ENCODE data around the gene CYP2W1. TPM values are rescaled to one million over a fixed set of nuclear protein-coding genes. Genes with fewer than 3 reads are reported as not detected.
"Not testable (repeated sequence)": the region's sequence is repeated elsewhere in the genome, so short reads cannot be mapped to it uniquely, and the experiment has no call there.

Gene CYP2W1
- total RNA-seq, 1 donor from 2014 or later = not detected

DNA sequence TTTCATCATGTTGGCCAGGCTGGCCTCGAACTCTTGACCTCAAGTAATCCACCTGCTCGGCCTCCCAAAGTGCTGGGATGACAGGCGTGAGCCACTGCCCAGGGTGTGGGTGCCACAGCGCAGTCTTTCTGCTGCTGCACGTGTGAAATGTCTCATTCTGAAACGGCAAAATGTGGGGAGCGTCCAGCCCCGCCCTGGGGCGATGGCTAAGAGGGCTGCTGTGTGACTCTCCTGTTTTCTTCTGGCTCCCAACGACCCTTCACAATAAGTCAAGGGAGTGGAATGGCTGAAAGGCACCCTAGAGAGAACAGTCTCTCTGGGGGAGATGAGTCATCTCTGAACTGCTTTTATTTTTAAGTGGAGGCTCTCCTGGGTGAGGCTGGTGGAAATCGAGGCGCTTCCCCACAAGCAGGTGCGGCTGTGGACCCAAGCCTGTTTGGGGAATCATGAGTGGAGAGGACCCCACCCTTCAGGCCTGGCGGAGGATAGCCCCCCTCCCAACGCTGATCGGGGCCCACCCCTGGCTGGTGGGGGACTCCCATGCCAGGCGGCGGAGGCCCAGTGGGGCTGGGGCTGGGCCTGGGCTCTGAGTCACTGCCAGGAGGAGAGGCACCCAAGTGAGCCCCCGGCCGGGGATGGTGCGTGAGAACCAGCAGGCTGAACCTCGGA, 46.5 kb upstream of the CYP2W1 start:
- intact Hi-C loops (cut with DNase I) = no loop called here
- no peaks in the 10 kb centered on the region for H3K4me1 ChIP-seq
- H3K27ac ChIP-seq = no peak overlapping the region
- H3K9me3 ChIP-seq = no peaks in the 10 kb centered on the region
- H3K36me3 ChIP-seq = no peaks in the 10 kb centered on the region
- no peak overlapping the region for H3K4me3 ChIP-seq
- H3K27me3 ChIP-seq = no peaks in the 10 kb centered on the region
- peak in 1 of 2 donors; percentile 56 for DNase-seq (ENCODE audit: low spot score in 2 of 2)
- TF ChIP-seq, protein P1, sequence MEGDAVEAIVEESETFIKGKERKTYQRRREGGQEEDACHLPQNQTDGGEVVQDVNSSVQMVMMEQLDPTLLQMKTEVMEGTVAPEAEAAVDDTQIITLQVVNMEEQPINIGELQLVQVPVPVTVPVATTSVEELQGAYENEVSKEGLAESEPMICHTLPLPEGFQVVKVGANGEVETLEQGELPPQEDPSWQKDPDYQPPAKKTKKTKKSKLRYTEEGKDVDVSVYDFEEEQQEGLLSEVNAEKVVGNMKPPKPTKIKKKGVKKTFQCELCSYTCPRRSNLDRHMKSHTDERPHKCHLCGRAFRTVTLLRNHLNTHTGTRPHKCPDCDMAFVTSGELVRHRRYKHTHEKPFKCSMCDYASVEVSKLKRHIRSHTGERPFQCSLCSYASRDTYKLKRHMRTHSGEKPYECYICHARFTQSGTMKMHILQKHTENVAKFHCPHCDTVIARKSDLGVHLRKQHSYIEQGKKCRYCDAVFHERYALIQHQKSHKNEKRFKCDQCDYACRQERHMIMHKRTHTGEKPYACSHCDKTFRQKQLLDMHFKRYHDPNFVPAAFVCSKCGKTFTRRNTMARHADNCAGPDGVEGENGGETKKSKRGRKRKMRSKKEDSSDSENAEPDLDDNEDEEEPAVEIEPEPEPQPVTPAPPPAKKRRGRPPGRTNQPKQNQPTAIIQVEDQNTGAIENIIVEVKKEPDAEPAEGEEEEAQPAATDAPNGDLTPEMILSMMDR (IDR thresholded peaks at IDR 0.05) = no peak

DNA sequence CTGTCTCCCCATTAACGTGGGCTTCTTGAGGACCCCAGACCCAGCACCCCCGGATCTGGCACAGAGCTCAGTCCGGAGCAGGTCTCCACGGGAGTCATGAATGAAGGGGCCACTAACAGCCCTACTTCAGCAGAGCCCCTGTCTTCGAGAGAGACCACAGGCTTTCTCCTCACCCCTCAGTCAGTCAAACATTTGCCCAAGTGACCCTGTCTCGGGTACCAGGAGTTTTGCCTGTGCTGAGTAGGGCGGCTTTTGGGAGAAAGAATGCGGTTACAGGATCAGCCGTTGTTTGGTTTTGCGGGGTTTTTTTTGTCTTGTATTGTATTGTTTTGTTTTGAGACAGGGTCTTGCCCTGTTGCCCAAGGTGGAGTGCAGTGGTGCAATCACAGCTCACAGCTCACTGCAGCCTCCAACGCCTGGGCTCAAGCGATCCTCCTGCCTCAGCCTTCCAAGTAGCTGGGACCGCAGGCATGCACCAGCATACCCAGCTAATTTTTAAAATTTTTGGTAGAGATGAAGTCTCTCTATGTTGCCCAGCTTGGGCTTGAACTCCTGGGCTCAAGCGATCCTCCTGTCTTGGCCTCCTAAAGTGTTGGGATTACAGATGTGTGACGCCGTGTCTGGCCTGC, 45.0 kb upstream of the CYP2W1 start:
- Histone ChIP-seq H3K4me3 (no peak overlapping the region), H3K27ac (no peak overlapping the region), H3K4me1 (no peaks in the 10 kb centered on the region), H3K27me3 (no peaks in the 10 kb centered on the region), H3K9me3 (no peaks in the 10 kb centered on the region), H3K36me3 (no peaks in the 10 kb centered on the region)
- peak in 1 of 2 donors; percentile 31 for DNase-seq (ENCODE audit: low spot score in 2 of 2)
- intact Hi-C loops (cut with DNase I) = no loop called here
- TF ChIP-seq, protein P1 (IDR thresholded peaks at IDR 0.05) = no peak

DNA sequence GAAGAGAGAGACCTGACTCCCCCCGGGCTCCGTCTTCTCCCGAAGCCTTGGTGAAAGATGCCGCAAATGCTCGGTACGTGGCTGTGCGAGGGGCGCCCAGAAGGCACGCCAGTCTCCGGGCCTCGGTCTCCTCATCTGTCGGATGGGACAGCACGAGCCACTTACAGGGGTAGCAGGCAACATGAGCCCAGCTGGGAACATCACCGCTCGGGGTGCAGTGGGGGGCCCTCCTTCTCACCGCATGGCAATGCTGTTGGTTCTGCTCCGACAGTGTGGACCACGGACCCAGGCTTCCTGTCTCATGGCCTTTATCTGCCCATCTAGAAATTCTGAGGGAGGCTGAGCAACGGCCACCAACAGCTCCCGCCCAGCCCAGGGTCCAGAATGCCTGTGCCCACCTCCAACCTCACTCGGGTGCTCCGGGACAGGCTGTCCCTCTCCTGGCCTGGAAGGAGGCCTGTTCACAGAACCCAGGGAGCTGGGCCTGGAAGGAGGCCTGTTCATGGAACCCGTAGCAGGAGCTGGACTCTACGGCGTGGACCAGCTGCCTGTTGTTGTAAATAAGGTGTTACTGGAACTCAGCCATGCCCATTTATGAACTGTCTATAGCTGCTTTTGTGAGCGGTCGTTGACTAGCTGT, 44.3 kb upstream of the CYP2W1 start:
- no peaks in the 10 kb centered on the region for H3K9me3 ChIP-seq
- DNase-seq (ENCODE audit: low spot score in 2 of 2) = peak in 1 of 2 donors; percentile 59
- intact Hi-C loops (cut with DNase I) = no loop called here
- H3K4me1 ChIP-seq = no peaks in the 10 kb centered on the region
- no peaks in the 10 kb centered on the region for H3K27me3 ChIP-seq
- no peak overlapping the region for H3K4me3 ChIP-seq
- no peak overlapping the region for H3K27ac ChIP-seq
- no peaks in the 10 kb centered on the region for H3K36me3 ChIP-seq
- TF ChIP-seq, protein P1 (IDR thresholded peaks at IDR 0.05) = no peak

DNA sequence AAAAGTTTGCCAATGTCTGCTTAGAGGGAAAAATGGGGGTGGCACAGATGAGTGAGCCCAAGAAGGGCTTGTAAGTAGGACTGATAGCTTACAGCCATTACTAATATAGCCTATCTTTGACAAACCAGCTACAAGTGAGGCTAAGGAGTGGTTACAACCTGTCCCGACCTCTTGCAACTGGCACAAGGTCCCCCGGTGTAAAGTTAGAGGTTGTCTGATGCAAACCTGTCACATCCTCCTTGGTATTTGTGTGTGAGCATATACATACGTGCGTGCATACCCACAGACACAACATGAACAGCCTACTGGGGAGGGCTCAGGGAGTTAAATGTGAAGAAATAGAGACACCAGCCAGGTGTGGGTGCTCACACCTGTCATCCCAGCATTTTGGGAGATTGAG, 43.1 kb upstream of the CYP2W1 start:
- TF ChIP-seq, protein P1 (IDR thresholded peaks at IDR 0.05) = no peak
- Histone ChIP-seq H3K36me3 (no peaks in the 10 kb centered on the region), H3K27ac (no peak overlapping the region), H3K27me3 (no peaks in the 10 kb centered on the region), H3K4me1 (no peaks in the 10 kb centered on the region), H3K4me3 (no peak overlapping the region), H3K9me3 (no peaks in the 10 kb centered on the region)
- intact Hi-C loops (cut with DNase I) = no loop called here
- no peak for DNase-seq (ENCODE audit: low spot score in 2 of 2)

DNA sequence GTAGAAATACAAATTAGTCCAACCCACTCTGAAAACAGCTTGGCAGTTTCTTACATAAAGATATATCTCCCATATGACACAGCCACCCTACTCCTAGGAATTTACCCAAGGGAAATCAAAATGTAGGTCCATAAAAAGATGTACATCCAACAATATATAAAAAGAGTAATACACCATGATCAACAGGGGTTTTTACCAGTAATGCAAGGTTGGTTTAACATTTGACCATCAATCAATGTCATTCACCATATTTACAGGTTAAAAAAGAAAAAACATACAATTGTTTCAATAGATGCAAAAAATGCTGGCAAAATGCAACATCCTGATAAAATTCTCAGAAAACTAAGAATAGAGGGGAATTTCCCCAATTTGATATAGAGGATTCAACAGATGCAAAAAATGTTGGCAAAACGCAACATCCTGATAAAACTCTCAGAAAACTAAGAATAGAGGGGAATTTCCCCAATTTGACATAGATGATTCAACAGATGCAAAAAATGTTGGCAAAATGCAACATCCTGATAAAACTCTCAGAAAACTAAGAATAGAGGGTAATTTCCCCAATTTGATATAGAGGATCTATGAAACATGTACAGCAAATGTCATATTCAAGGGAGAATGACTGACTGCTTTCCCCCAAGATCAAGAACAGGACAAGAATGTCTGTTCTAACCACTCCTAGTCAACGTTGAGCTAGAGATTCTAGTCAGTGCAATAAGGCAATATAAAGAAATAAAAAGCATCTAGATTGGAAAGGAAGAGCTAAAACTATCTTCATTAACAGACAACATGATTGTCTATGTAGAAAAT, 42.2 kb upstream of the CYP2W1 start:
- DNase-seq (ENCODE audit: low spot score in 2 of 2) = no peak
- no peak overlapping the region for H3K4me3 ChIP-seq
- H3K27ac ChIP-seq = no peak overlapping the region
- no peaks in the 10 kb centered on the region for H3K27me3 ChIP-seq
- no peaks in the 10 kb centered on the region for H3K9me3 ChIP-seq
- H3K36me3 ChIP-seq = no peaks in the 10 kb centered on the region
- H3K4me1 ChIP-seq = no peaks in the 10 kb centered on the region
- intact Hi-C loops (cut with DNase I) = no loop called here
- TF ChIP-seq, protein P1 (IDR thresholded peaks at IDR 0.05) = no peak

DNA sequence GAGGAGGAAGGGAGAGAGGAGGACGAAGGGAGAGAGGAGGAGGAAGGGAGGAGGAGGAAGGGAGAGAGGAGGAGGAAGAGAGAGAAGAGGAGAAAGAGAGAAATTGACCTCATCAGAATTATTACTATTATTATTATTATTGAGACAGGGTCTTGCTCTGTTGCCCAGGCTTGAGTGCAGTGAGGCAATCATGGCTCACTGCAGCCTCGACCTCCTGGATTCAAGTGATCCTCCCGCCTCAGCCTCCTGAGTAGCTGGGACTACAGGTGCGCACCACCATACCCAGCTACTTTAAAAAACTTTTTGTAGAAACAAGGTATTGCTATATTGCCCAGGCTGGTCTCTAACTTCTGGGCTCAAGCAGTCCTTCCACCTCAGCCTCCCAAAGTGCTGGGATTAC, 39.2 kb upstream of the CYP2W1 start:
- H3K27me3 ChIP-seq; H3K9me3 ChIP-seq; H3K36me3 ChIP-seq; intact Hi-C loops (cut with DNase I); H3K4me3 ChIP-seq; H3K27ac ChIP-seq; DNase-seq (ENCODE audit: low spot score in 2 of 2); H3K4me1 ChIP-seq: not testable (repeated sequence)

Data from ascending aorta (tissue), 2 donors.